AG04450 (cell line): Measurements from ENCODE around the gene PRKN. TPM values are rescaled to one million over a fixed set of nuclear protein-coding genes. Genes with fewer than 3 reads are reported as not detected.

Source experiments
- CTCF ChIA-PET: fragments of 300-600, 350-600 bp; formaldehyde crosslinking; extraction: SDS; loops from one replicate; lab custom pipeline; 2022; ENCODE audit warnings: antibody characterized with exemption, inconsistent platforms; lab: Charles Lee
- POLR2A ChIA-PET: fragments of 350-600 bp; formaldehyde crosslinking; extraction: SDS; loops from one replicate; lab custom pipeline; 2021; ENCODE audit warnings: antibody characterized with exemption, inconsistent platforms; lab: Yijun Ruan, JAX
- DNase-seq: peaks from one replicate; pipeline ENCODE4 v3.0.0-alpha.2; 2011; ENCODE audit warnings: low read depth, low spot score
- H3K27ac ChIP-seq: one replicate; pipeline ENCODE4 v1.5.1; 2012; ENCODE audit warnings: low read depth, low read length, control low read depth
- H3K27me3 ChIP-seq: one replicate; pipeline ENCODE4 v1.6.0; 2012; ENCODE audit warnings: low read length; ENCODE audit not compliant: control insufficient read depth, insufficient read depth
- H3K4me3 ChIP-seq: 2 replicates; pipeline ENCODE4 v1.5.1; 2011; ENCODE audit warnings: mild to moderate bottlenecking, low read depth, low read length, control low read depth
- H3K9me3 ChIP-seq: 2 replicates; pipeline ENCODE4 v1.5.1; 2012; ENCODE audit warnings: low read length; ENCODE audit not compliant: control insufficient read depth, insufficient read depth
- CTCF ChIP-seq: IDR thresholded peaks from 2 replicates; pipeline ENCODE4 v1.5.1; 2011; ENCODE audit warnings: low read depth, low read length, control low read depth, inconsistent platforms
- polyA plus RNA-seq: library from polyadenylated mRNA; depleted of rRNA; stranded (reverse); fragments of >200 nt; gene quantifications from 2 replicates; pipeline ENCODE4 v1.2.3, GENCODE V29; 2011

Gene PRKN
- polyA plus RNA-seq, 1 experiment: not detected

GRCh38 chr6:161803131-161803530 lies 924.4 kb downstream of the PRKN start:
- TF ChIP-seq CTCF: no peak
- POLR2A ChIA-PET: no interaction called here
- Histone ChIP-seq H3K4me3 (no peak overlapping the region), H3K27ac (no peak overlapping the region), H3K9me3 (peaks cover 58% of the 10 kb centered on the region), H3K27me3 (no peaks in the 10 kb centered on the region)
- CTCF ChIA-PET: no interaction called here
- DNase-seq: no peak

- no peak for DNase-seq
- POLR2A ChIA-PET: no interaction called here
- Histone ChIP-seq H3K27me3 (no peaks in the 10 kb centered on the region), H3K4me3 (no peak overlapping the region), H3K9me3 (peaks cover 58% of the 10 kb centered on the region), H3K27ac (no peak overlapping the region)
- CTCF ChIA-PET: no interaction called here
- TF ChIP-seq CTCF: no peak
These were observed 925.3 kb downstream of the PRKN start for GRCh38 chr6:161802231-161802630.

- CTCF ChIA-PET: no interaction called here
- no peak for TF ChIP-seq CTCF
These were observed 928.6 kb downstream of the PRKN start for GRCh38 chr6:161798844-161799394.

GRCh38 chr6:161796681-161797080 lies 930.9 kb downstream of the PRKN start:
- Histone ChIP-seq H3K9me3 (peaks cover 32% of the 10 kb centered on the region), H3K27ac (no peak overlapping the region), H3K27me3 (no peaks in the 10 kb centered on the region), H3K4me3 (no peak overlapping the region)
- no peak for DNase-seq
- ChIA-PET CTCF (no interaction called here), POLR2A (no interaction called here)
- no peak for TF ChIP-seq CTCF

More at GRCh38 chr6:161798844-161799394, 928.6 kb downstream of the PRKN start:
- Histone ChIP-seq H3K27me3 (no peaks in the 10 kb centered on the region), H3K27ac (no peak overlapping the region), H3K9me3 (peaks cover 44% of the 10 kb centered on the region), H3K4me3 (no peak overlapping the region)
- POLR2A ChIA-PET: no interaction called here
- no peak for DNase-seq

GRCh38 chr6:161792851-161793493 lies 934.6 kb downstream of the PRKN start:
- no peak overlapping the region for H3K4me3 ChIP-seq
- H3K27ac ChIP-seq: no peak overlapping the region
- peaks cover 12% of the 10 kb centered on the region for H3K9me3 ChIP-seq
- DNase-seq: no peak
- no peaks in the 10 kb centered on the region for H3K27me3 ChIP-seq
- no peak for TF ChIP-seq CTCF
- ChIA-PET POLR2A (no interaction called here), CTCF (interaction anchor here (0.6 kb wide), 1 partner anchor 417 kb away, joined by 3 read pairs; no protein-coding TSS in a partner anchor)
